H1 (cell line): Measurements from ENCODE around the gene LTB. TPM values are rescaled to one million over a fixed set of nuclear protein-coding genes. Genes with fewer than 3 reads are reported as not detected.

Experiments used
- CTCF ChIA-PET: fragments of 300-600 bp; sonication (Branson Sonifier 250); formaldehyde crosslinking; loops from one replicate; lab custom pipeline; 2021; ENCODE audit not compliant: partially characterized antibody; lab: Charles Lee
- POLR2A ChIA-PET: fragments of 300-600 bp; sonication (Branson Sonifier 250); formaldehyde crosslinking; loops from one replicate; lab custom pipeline; 2021; ENCODE audit warnings: inconsistent platforms; ENCODE audit not compliant: partially characterized antibody; lab: Charles Lee
- DNase-seq, 2 experiments: peaks; one replicate each; pipeline versions ENCODE4 v3.0.0 to v3.0.0-alpha.2; 2010 to 2022; ENCODE audit warnings: low spot score in 2 of 2, low read depth in 1 of 2, mixed read lengths in 1 of 2
- FAIRE-seq: peaks from 2 replicates; lab custom pipeline; 2011; peaks lifted over from hg19 to GRCh38; lab: Jason Lieb, UNC
- H2AFZ ChIP-seq: 2 replicates; pipeline ENCODE4 v1.8.1; 2012; ENCODE audit warnings: low read length, inconsistent platforms
- H2AK5ac ChIP-seq: 2 replicates; pipeline ENCODE4 v1.6.1; 2013; ENCODE audit warnings: low read depth, low read length
- H2BK120ac ChIP-seq: replicated peaks from 2 replicates; pipeline ENCODE3; 2013; ENCODE audit warnings: low read depth, low read length, inconsistent platforms
- H2BK12ac ChIP-seq: 2 replicates; pipeline ENCODE4 v1.6.1; 2013; ENCODE audit warnings: low read depth, low read length
- H2BK15ac ChIP-seq: 2 replicates; pipeline ENCODE4 v1.6.1; 2013; ENCODE audit warnings: low read length
- H2BK20ac ChIP-seq: 2 replicates; pipeline ENCODE4 v1.6.1; 2013; ENCODE audit warnings: low read length
- H2BK5ac ChIP-seq: 2 replicates; pipeline ENCODE4 v1.6.1; 2013; ENCODE audit warnings: low read depth, low read length
- H3K14ac ChIP-seq: 2 replicates; pipeline ENCODE4 v1.6.1; 2013; ENCODE audit warnings: inconsistent platforms; ENCODE audit not compliant: insufficient read length
- H3K18ac ChIP-seq: 2 replicates; pipeline ENCODE4 v1.6.1; 2013; ENCODE audit warnings: low read length; ENCODE audit errors: extremely low read depth
- H3K23ac ChIP-seq: 2 replicates; pipeline ENCODE4 v1.6.1; 2013; ENCODE audit warnings: inconsistent platforms; ENCODE audit not compliant: insufficient read length
- H3K23me2 ChIP-seq: 2 replicates; pipeline ENCODE4 v1.6.1; 2013; ENCODE audit warnings: low read depth, low read length
- H3K27ac ChIP-seq: 2 replicates; pipeline ENCODE4 v1.6.1; 2011; ENCODE audit warnings: low read depth, low read length, inconsistent platforms
- H3K27me3 ChIP-seq, 4 experiments: replicated peaks in 1 of 4; 1 replicate in 1 of 4; 2 replicates in 3 of 4; pipeline versions ENCODE4 v1.6.1 to v1.8.1; 2011 to 2013; ENCODE audit warnings: low read length in 3 of 4, mild to moderate bottlenecking in 3 of 4, inconsistent platforms in 2 of 4, mixed read lengths in 2 of 4, moderate library complexity in 1 of 4; ENCODE audit not compliant: control insufficient read depth in 3 of 4, insufficient read depth in 3 of 4; ENCODE audit errors: extremely low read depth in 1 of 4
- H3K36me3 ChIP-seq, 4 experiments: 2 replicates each; pipeline versions ENCODE4 v1.6.1 to v1.8.1; 2011 to 2013; ENCODE audit warnings: mild to moderate bottlenecking in 4 of 4, low read length in 3 of 4, moderate library complexity in 2 of 4, control low read depth in 1 of 4, inconsistent platforms in 1 of 4; ENCODE audit not compliant: insufficient read depth in 4 of 4, control insufficient read depth in 2 of 4
- H3K4ac ChIP-seq: replicated peaks from 2 replicates; pipeline ENCODE3; 2013; ENCODE audit warnings: low read length, low read depth, mixed read lengths, inconsistent platforms; ENCODE audit not compliant: insufficient read length
- H3K4me1 ChIP-seq, 4 experiments: replicated peaks in 1 of 4; 1 replicate in 1 of 4; 2 replicates in 3 of 4; pipeline versions ENCODE4 v1.6.1 to v1.8.1; 2011 to 2013; ENCODE audit warnings: low read length in 3 of 4, inconsistent platforms in 2 of 4, mixed read lengths in 1 of 4; ENCODE audit not compliant: insufficient read depth in 4 of 4, control insufficient read depth in 3 of 4
- H3K4me2 ChIP-seq, 2 experiments: 2 replicates each; pipeline versions ENCODE4 v1.6.1 to v1.8.1; 2011 to 2013; ENCODE audit warnings: low read depth in 2 of 2, low read length in 2 of 2, control low read depth in 1 of 2, inconsistent platforms in 1 of 2, mild to moderate bottlenecking in 1 of 2; ENCODE audit not compliant: insufficient read depth in 1 of 2
- H3K4me3 ChIP-seq, 4 experiments: fragments of 200-600, 300-600 bp in 1 of 4; sonication (generic), shearing (Covaris generic), sonication (Bioruptor Twin) in 1 of 4; 2 replicates each; pipeline versions ENCODE4 v1.5.1 to v1.8.1; 2011 to 2016; ENCODE audit warnings: low read length in 4 of 4, low read depth in 3 of 4, control low read depth in 2 of 4, inconsistent platforms in 2 of 4, mild to moderate bottlenecking in 2 of 4, mixed read lengths in 1 of 4, moderate library complexity in 1 of 4; ENCODE audit not compliant: insufficient read depth in 2 of 4; ENCODE audit errors: extremely low read depth in 1 of 4
- H3K56ac ChIP-seq: replicated peaks from 2 replicates; pipeline ENCODE3; 2013; ENCODE audit warnings: low read depth, mild to moderate bottlenecking, mixed read lengths, low read length, inconsistent platforms; ENCODE audit not compliant: insufficient read length
- H3K79me1 ChIP-seq: 2 replicates; pipeline ENCODE4 v1.6.1; 2013; ENCODE audit warnings: low read depth, low read length, control low read depth
- H3K79me2 ChIP-seq, 2 experiments: 2 replicates each; pipeline versions ENCODE4 v1.6.1 to v1.8.1; 2012 to 2013; ENCODE audit warnings: low read length in 2 of 2, mild to moderate bottlenecking in 2 of 2, inconsistent platforms in 1 of 2; ENCODE audit not compliant: insufficient read depth in 2 of 2, control insufficient read depth in 1 of 2
- H3K9ac ChIP-seq, 4 experiments: replicated peaks in 1 of 4; 1 replicate in 1 of 4; 2 replicates in 3 of 4; pipeline versions ENCODE4 v1.6.1 to v1.8.1; 2011 to 2013; ENCODE audit warnings: low read depth in 3 of 4, low read length in 3 of 4, control low read depth in 2 of 4, mild to moderate bottlenecking in 2 of 4, moderate library complexity in 2 of 4, inconsistent platforms in 1 of 4; ENCODE audit errors: extremely low read depth in 1 of 4
- H3K9me3 ChIP-seq, 2 experiments: 2 replicates each; pipeline versions ENCODE4 v1.6.1 to v1.8.1; 2012 to 2013; ENCODE audit warnings: mild to moderate bottlenecking in 2 of 2, moderate library complexity in 2 of 2, control low read depth in 1 of 2, inconsistent platforms in 1 of 2, low read depth in 1 of 2, low read length in 1 of 2, mixed read lengths in 1 of 2; ENCODE audit not compliant: insufficient read depth in 2 of 2
- H4K20me1 ChIP-seq, 2 experiments: replicated peaks in 1 of 2; 2 replicates each; pipeline versions ENCODE3 to v1.8.1; 2011 to 2013; ENCODE audit warnings: inconsistent platforms in 2 of 2, low read length in 2 of 2, mild to moderate bottlenecking in 1 of 2; ENCODE audit not compliant: insufficient read depth in 2 of 2, control insufficient read depth in 1 of 2
- H4K5ac ChIP-seq: 2 replicates; pipeline ENCODE4 v1.6.1; 2013; ENCODE audit warnings: low read length, low read depth, mixed read lengths, inconsistent platforms; ENCODE audit not compliant: insufficient read length
- H4K8ac ChIP-seq: 2 replicates; pipeline ENCODE4 v1.8.0; 2013; ENCODE audit warnings: mild to moderate bottlenecking, moderate library complexity, low read length, inconsistent platforms; ENCODE audit not compliant: insufficient read depth; ENCODE audit errors: extremely low read depth
- H4K91ac ChIP-seq: replicated peaks from 2 replicates; pipeline ENCODE3; 2013; ENCODE audit warnings: low read length, mixed read lengths, inconsistent platforms; ENCODE audit not compliant: insufficient read length
- ASH2L ChIP-seq: fragments of 200-600, 300-600 bp; sonication (generic); IDR thresholded peaks from one replicate; pipeline ENCODE4 v1.7.1; 2017; ENCODE audit warnings: low read length
- CBX5 ChIP-seq: fragments of 300-800, 300-1000 bp; sonication (generic); IDR thresholded peaks from 2 replicates; pipeline ENCODE4 v1.7.1; 2016; ENCODE audit warnings: antibody characterized with exemption, low read length, low read depth
- JUN ChIP-seq: IDR thresholded peaks from 2 replicates; pipeline ENCODE4 v1.6.1; 2011; ENCODE audit warnings: low read depth, mild to moderate bottlenecking, improper control_type of control experiment, low read length
- PHF8 ChIP-seq: fragments of 200-600 bp; sonication (generic); conservative IDR thresholded peaks from 2 replicates; pipeline ENCODE4 v1.7.1; 2012; ENCODE audit warnings: low read depth, mild to moderate bottlenecking, inconsistent platforms, low read length, moderate library complexity
- RNF2 ChIP-seq: fragments of 200-900, 300-1000 bp; sonication (generic); IDR thresholded peaks from 2 replicates; pipeline ENCODE4 v1.7.1; 2016; ENCODE audit warnings: borderline replicate concordance, low read depth, mild to moderate bottlenecking, antibody characterized with exemption, low read length; ENCODE audit not compliant: poor library complexity, severe bottlenecking; ENCODE audit errors: missing control alignments
- RXRA ChIP-seq: IDR thresholded peaks from 2 replicates; pipeline ENCODE4 v1.6.1; 2011; ENCODE audit warnings: low read depth, mild to moderate bottlenecking, low read length, moderate library complexity; ENCODE audit not compliant: insufficient read depth
- SP1 ChIP-seq: IDR thresholded peaks from 2 replicates; pipeline ENCODE4 v1.6.1; 2011; ENCODE audit warnings: low read depth, low read length
- WGBS, 2 experiments: shearing (Covaris generic) in 1 of 2; methylation state at CpG; one replicate each; pipeline versions ENCODE4 v1.1.6 to v1.1.7; 2013 to 2015; ENCODE audit warnings: low lambda C conversion rate in 2 of 2, mixed read lengths in 2 of 2, inconsistent platforms in 1 of 2, low coverage in 1 of 2, missing lambda C conversion rate in 1 of 2; ENCODE audit not compliant: insufficient replicate concordance in 2 of 2, insufficient coverage in 1 of 2, insufficient read length in 1 of 2; ENCODE audit errors: extremely low coverage in 1 of 2, missing lambda C conversion rate in 1 of 2; 5-methylcytosine and 5-hydroxymethylcytosine counted together
- polyA plus RNA-seq, 7 experiments: library from polyadenylated mRNA; depleted of rRNA in 3 of 7; stranded (reverse) in 5 of 7; unstranded in 2 of 7; fragments of >200 nt in 5 of 7; fragments of 200-250 nt in 2 of 7; gene quantifications; 1 replicate in 5 of 7; 2 replicates in 1 of 7; 4 replicates in 1 of 7; pipeline versions ENCODE4 v1.2.1 to v1.2.3, GENCODE V29; 2011 to 2013; ENCODE audit warnings: missing spikeins in 2 of 7, mixed read lengths in 2 of 7
- total RNA-seq: library from RNA; stranded (reverse); fragmentation: NEBNext Ultra II Directional; extraction: Animal tissue kit (Norgen Biotek cat#: 25700); gene quantifications from 2 replicates; pipeline ENCODE4 v1.2.1, GENCODE V29; 2021

The LTB gene
- total and polyA plus RNA-seq, 2 of the 8 experiments (the other 6 are each of a cell fraction or from before 2014, with no cell fraction given) = 0.43 to 0.47 TPM

GRCh38 chr6:31540640-31541039 lies 41.6 kb downstream of the LTB start:
- Histone ChIP-seq H3K56ac (no peak overlapping the region), H4K91ac (no peak overlapping the region), H3K79me2 (peaks cover 34 to 64% of the 10 kb centered on the region in 2 experiments), H3K36me3 (peaks cover 33 to 49% (median 45%) of the 10 kb centered on the region in 4 experiments), H3K27ac (peak overlapping the region; percentile 99), H3K27me3 (no peaks in the 10 kb centered on the region), H3K4me1 (peaks cover 2 to 14% (median 8%) of the 10 kb centered on the region in 4 experiments; a peak in 5 of 7 replicates), H3K14ac (no peak overlapping the region), H2AFZ (no peak overlapping the region), H2BK20ac (no peak overlapping the region), H2BK15ac (no peak overlapping the region), H2BK12ac (no peak overlapping the region), H2BK5ac (peak overlapping the region; percentile 100; the same call in 1 of the 2 replicates), H4K5ac (no peak overlapping the region), H2AK5ac (peak overlapping the region; percentile 99; the same call in 1 of the 2 replicates), H2BK120ac (no peak overlapping the region), H3K23me2 (peaks cover 5% of the 10 kb centered on the region), H3K9ac (peak overlapping the region; percentile 97 to 100 (median 98)), H3K9me3 (no peaks in the 10 kb centered on the region), H3K79me1 (no peaks in the 10 kb centered on the region; the same call in 1 of the 2 replicates), H3K4me2 (peak overlapping the region; percentile 71 to 86), H3K18ac (no peak overlapping the region; the same call in 1 of the 2 replicates), H4K20me1 (peaks cover 27 to 29% of the 10 kb centered on the region in 2 experiments), H3K23ac (no peak overlapping the region), H3K4me3 (peak overlapping the region; percentile 75 to 99 (median 97)), H3K4ac (no peak overlapping the region), H4K8ac (no peak overlapping the region)
- no peak for FAIRE-seq
- DNase-seq = no peak
- ChIA-PET POLR2A (interaction anchor here (1.1 to 18.4 kb wide), 32 partner anchors 8 to 287 kb away, joined by 3 to 428 read pairs (median 13); partner anchors contain the start of genes AIF1, BAG6, C6orf47 and CSNK2B), CTCF (interaction anchor here (0.6 to 24.7 kb wide), 4 partner anchors 10 to 61 kb away, joined by 3 to 613 read pairs (median 8); partner anchors contain the start of gene NCR3)
- 32% methylated on average over 4 of the region's 4 CpGs; no CpG with 5 or more reads in 1 of the 2 experiments for WGBS, 2 experiments
- no peak for TF ChIP-seq SP1
- TF ChIP-seq RNF2 = no peak
- no peak for TF ChIP-seq CBX5
- TF ChIP-seq ASH2L = no peak
- TF ChIP-seq PHF8 = 0 out of 2 replicates have a peak, but pooled peaks have one; percentile 17
- no peak for TF ChIP-seq RXRA
- TF ChIP-seq JUN = no peak
